Spleen (tissue), 7 donors: ENCODE results near the gene KIF7.

Experiments
- POLR2A ChIP-seq, 3 donors: fragments of 450-650 bp; IDR thresholded peaks; one replicate each; pipeline ENCODE4 v1.5.1; 2017; ENCODE audit warnings: antibody characterized with exemption in 3 of 3, mild to moderate bottlenecking in 1 of 3
- POLR2AphosphoS5 ChIP-seq, 3 donors: sonication (generic); formaldehyde crosslinking; IDR thresholded peaks; one replicate each; pipeline ENCODE4 v1.5.1; 2017; ENCODE audit warnings: antibody characterized with exemption in 3 of 3
- TF ChIP-seq, protein P1 (sequence below), 11 experiments: fragments of 200-600 bp in 7 of 11; fragments of 450-650 bp in 4 of 11; sonication (generic) in 4 of 11; IDR thresholded peaks in 8 of 11; conservative IDR thresholded peaks in 3 of 11; 1 replicate in 7 of 11; 2 replicates in 4 of 11; pipeline versions ENCODE4 v1.4.0 to v1.8.0; 2016 to 2021; ENCODE audit warnings: antibody characterized with exemption in 11 of 11, inconsistent platforms in 4 of 11, mild to moderate bottlenecking in 1 of 11
- donor health status: DM: no; HTN: no; CAD: no; lungs with moderate emphysema.
- donor health status: DM: no; HTN: no; CAD: no.
- donor health status: DM: no; HTN: no; CAD: no.

DNA sequence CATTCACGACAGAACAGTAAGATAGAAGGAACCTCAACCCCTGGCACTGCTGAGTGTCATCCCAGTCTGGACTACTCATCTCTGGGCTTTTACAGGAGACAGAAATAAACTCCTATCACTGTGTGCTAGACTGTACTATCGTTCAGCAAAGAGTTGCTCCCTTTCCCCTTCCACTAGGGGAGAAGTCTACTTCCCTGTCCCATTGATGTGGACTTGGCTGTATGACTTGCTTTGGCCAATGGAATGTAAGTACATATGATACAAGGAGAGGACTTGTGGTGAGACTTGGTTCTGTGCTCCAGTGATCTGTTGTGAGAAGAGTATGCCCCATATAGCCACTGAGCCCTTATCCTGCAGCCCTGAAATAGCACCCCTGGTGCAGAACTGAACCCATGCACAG, 5.3 kb upstream of the KIF7 start:
- TF ChIP-seq POLR2AphosphoS5 (IDR thresholded peaks at IDR 0.05) (no peak), POLR2A (IDR thresholded peaks at IDR 0.05) (no peak)
- TF ChIP-seq, protein P1, sequence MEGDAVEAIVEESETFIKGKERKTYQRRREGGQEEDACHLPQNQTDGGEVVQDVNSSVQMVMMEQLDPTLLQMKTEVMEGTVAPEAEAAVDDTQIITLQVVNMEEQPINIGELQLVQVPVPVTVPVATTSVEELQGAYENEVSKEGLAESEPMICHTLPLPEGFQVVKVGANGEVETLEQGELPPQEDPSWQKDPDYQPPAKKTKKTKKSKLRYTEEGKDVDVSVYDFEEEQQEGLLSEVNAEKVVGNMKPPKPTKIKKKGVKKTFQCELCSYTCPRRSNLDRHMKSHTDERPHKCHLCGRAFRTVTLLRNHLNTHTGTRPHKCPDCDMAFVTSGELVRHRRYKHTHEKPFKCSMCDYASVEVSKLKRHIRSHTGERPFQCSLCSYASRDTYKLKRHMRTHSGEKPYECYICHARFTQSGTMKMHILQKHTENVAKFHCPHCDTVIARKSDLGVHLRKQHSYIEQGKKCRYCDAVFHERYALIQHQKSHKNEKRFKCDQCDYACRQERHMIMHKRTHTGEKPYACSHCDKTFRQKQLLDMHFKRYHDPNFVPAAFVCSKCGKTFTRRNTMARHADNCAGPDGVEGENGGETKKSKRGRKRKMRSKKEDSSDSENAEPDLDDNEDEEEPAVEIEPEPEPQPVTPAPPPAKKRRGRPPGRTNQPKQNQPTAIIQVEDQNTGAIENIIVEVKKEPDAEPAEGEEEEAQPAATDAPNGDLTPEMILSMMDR (IDR thresholded peaks at IDR 0.05 in 8 of 11, conservative IDR thresholded peaks at IDR 0.05 in 3 of 11), result no peak
